Measurements from ENCODE around the gene CCDC92.

Gene CCDC92

DNA sequence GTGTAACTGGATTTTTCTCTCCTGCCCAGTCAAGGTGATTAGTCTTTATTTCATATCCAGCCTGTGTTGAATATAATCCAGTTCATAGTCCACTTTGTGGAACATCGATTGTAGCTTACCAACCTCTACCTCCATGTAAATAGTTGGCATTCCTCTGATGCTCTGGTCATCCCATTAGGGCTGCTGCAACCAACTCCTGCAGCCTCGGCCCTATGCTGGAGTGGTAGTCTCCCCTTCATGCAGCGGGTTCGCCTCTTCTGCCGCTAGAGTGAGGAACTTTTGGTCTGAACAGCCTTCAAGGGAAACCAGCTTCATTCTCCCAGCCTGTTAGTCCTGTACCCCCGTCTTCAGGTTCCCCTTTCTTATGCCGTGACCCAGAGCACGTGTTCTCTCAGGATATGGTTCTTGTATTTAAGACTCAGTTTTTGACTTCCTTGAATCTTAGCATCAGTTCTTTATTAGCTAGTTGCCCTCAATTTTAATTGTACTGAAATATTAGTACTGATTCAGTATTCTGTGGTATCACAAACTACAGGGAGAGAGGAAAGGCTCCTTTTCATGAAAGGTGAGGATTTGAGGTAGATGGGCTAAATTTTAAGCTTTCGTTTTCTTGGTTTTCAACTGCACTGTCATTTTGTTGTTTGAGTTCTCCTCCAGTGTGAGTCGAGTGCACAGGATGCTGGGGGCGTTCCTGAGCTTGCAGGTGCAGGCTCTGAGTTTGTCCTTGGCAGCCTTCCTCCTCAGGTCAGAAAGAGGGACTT lies 33.6 kb upstream of the CCDC92 start:
- no peak for DNase-seq

DNA sequence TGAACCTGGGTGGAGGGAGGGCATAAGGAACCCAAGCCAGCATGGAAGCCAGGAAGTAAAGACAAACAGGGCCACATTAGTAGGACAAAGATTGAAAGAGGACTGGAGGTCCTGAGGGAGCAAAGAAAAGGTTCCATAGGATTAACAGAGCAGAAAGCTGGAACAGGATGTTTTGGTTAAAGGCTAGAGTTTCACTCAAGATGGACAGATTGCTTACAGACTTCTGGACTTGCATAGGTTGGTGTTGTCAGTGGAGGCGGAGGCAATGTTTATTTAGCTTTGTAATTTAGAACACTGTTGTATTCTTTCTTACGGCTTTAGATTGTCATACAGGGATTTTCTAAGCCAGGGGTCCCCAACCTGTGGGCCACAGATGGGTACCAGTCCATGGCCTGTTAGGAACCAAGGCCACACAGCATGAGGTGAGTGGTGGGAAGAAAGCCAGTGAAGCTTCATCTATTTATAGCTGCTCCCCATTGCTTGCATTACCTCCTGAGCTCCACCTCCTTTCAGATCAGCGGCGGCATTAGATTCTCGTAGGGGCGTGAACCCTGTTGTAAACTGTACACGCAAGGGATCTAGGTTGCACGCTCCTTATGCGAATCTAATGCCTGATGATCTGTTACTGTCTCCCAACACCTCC lies 31.7 kb upstream of the CCDC92 start:
- H3K27ac ChIP-seq, result no peak overlapping the region
- no peaks in the 10 kb centered on the region for H3K27me3 ChIP-seq (replicated peaks)
- TF ChIP-seq, protein P1, sequence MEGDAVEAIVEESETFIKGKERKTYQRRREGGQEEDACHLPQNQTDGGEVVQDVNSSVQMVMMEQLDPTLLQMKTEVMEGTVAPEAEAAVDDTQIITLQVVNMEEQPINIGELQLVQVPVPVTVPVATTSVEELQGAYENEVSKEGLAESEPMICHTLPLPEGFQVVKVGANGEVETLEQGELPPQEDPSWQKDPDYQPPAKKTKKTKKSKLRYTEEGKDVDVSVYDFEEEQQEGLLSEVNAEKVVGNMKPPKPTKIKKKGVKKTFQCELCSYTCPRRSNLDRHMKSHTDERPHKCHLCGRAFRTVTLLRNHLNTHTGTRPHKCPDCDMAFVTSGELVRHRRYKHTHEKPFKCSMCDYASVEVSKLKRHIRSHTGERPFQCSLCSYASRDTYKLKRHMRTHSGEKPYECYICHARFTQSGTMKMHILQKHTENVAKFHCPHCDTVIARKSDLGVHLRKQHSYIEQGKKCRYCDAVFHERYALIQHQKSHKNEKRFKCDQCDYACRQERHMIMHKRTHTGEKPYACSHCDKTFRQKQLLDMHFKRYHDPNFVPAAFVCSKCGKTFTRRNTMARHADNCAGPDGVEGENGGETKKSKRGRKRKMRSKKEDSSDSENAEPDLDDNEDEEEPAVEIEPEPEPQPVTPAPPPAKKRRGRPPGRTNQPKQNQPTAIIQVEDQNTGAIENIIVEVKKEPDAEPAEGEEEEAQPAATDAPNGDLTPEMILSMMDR (IDR thresholded peaks at IDR 0.05; ENCODE audit: low read depth, low read length, missing control alignments), result no peak
- DNase-seq, result no peak
- in situ Hi-C loops (cut with HindIII; ENCODE audit: low pct_ligation_motif_present, low sequenced_read_pairs), result no loop called here
- peaks cover 2% of the 10 kb centered on the region for H3K36me3 ChIP-seq (replicated peaks)
- no peak overlapping the region for H3K4me3 ChIP-seq (ENCODE audit: low read depth, low read length)

More for the DNA sequence above, 33.6 kb upstream of the CCDC92 start:
- peaks cover 3% of the 10 kb centered on the region for H3K36me3 ChIP-seq (replicated peaks)
- H3K27ac ChIP-seq, result no peak overlapping the region
- H3K27me3 ChIP-seq (replicated peaks), result no peaks in the 10 kb centered on the region
- in situ Hi-C loops (cut with HindIII; ENCODE audit: low pct_ligation_motif_present, low sequenced_read_pairs), result no loop called here
- TF ChIP-seq, protein P1 (IDR thresholded peaks at IDR 0.05; ENCODE audit: low read depth, low read length, missing control alignments), result no peak
- no peak overlapping the region for H3K4me3 ChIP-seq (ENCODE audit: low read depth, low read length)

DNA sequence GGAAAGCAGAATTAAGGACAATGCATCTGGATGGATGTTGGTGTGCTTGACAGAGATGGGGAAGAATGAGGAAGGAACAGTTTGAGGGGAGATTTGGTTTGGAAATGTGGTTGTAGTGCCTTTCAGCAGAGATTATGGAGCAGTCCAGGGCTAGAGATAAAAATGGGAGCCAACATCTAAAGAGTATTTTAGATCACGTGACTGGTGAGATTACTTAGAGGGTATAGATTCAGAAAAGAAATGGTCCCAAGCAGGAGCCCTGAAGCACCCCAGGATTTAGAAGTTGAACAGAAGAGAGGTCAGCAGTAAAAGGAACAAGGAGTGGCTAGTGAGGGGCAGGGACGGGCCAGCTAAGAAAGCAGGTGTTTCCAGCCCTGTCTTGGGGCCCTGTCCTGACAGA lies 30.0 kb upstream of the CCDC92 start:
- no peak for DNase-seq
- Histone ChIP-seq H3K4me3 (ENCODE audit: low read depth, low read length) (no peak overlapping the region), H3K27me3 (replicated peaks) (no peaks in the 10 kb centered on the region), H3K27ac (no peak overlapping the region), H3K36me3 (replicated peaks) (peaks cover 2% of the 10 kb centered on the region)
- TF ChIP-seq, protein P1 (IDR thresholded peaks at IDR 0.05; ENCODE audit: low read depth, low read length, missing control alignments), result no peak
- in situ Hi-C loops (cut with HindIII; ENCODE audit: low pct_ligation_motif_present, low sequenced_read_pairs), result no loop called here

DNA sequence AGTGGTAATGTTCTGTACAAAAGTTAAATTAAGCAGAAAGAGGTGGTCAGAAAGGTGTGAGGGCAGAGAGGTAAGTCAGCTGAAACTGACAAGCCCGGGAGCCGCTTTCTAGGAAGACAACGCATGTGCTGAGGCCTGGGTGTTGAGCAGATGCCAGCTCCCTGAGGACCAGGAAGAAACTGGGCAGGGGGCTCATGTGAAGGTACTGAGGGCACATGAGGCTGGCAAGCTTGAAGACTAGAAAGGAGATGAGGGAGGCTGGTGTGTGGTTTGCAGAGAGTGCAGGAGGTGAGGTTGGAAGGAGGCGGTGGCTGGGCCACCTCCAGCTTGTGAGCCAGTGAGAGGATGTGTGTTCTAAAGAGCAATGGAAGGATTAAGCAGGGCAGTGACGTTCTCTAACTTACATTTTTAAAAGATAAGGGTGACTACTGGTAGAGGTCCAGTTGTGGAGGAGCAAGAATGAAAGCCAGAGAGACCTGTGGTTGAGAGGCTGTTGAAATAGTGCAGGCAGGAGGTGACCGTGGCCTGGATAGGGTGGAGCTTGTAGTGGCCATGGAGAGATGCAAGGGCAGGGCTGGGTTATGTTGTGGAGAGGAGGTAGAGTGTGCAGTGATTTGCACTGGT lies 29.5 kb upstream of the CCDC92 start:
- in situ Hi-C loops (cut with HindIII; ENCODE audit: low pct_ligation_motif_present, low sequenced_read_pairs), result no loop called here
- Histone ChIP-seq H3K4me3 (ENCODE audit: low read depth, low read length) (no peak overlapping the region), H3K27ac (no peak overlapping the region), H3K36me3 (replicated peaks) (peaks cover 2% of the 10 kb centered on the region), H3K27me3 (replicated peaks) (no peaks in the 10 kb centered on the region)
- DNase-seq, result no peak
- TF ChIP-seq, protein P1 (IDR thresholded peaks at IDR 0.05; ENCODE audit: low read depth, low read length, missing control alignments), result no peak

DNA sequence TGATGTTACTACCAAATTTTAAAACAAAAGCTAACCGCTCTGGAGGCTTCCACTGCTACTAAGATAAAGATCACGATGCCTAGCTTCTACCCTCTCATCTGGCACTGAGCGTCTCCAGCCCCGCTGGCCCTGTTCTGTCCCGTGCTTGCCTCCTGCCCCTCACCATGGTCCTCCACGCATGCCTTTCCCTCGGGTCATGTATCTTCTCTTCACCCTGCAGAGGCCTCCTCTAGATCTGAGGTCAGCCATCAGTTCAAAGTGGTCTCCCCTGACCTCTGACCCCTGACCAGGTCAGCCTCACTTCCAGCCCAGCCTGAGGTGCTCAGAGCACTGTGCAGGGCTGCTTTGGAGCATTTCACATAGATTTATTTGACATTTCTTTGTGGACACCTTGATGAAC lies 28.7 kb upstream of the CCDC92 start:
- no peaks in the 10 kb centered on the region for H3K27me3 ChIP-seq (replicated peaks)
- in situ Hi-C loops (cut with HindIII; ENCODE audit: low pct_ligation_motif_present, low sequenced_read_pairs), result no loop called here
- no peak overlapping the region for H3K27ac ChIP-seq
- no peak overlapping the region for H3K4me3 ChIP-seq (ENCODE audit: low read depth, low read length)
- H3K36me3 ChIP-seq (replicated peaks), result peaks cover 2% of the 10 kb centered on the region
- no peak for DNase-seq
- TF ChIP-seq, protein P1 (IDR thresholded peaks at IDR 0.05; ENCODE audit: low read depth, low read length, missing control alignments), result no peak
